Measurements from ENCODE around the gene ATP12A.

The ATP12A gene

DNA sequence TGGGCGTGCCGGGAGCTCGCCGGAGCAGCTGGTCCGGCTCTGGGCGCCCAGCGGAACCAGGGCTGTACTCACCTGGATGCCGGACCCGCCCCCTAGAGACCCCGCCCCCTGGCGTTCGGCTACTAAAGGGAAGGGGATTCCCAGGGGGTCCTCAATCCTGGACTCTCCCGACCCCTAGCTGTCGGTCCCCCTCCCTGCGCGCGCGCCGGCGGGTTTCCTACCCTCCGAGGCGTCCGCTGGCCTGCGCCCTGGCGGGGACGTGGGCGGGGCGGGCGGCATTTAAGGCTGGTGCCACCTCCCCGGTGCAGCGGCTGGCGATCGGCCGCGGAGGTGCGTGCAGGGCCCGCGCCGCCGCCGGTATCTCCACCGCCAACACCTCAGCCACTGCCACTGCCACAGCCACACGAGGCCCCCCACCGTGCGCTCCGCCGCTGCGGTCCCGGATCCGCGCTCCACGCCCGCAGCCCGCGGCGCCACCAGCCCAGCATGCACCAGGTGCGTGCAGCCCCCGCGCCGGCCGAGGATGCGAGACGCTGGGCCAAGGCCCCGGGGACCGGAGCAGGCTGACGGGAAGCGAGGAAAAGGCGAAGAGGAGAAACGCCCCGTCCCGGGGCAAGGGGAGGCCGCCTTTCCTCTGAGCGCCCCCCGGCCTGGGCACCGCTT, at the start of gene ATP12A:
ATP12A (plus strand) TSS at position 151 of the 663 bp plus-strand sequence; CDS start at position 487, 336 bp downstream.
- peak; percentile 52 for DNase-seq

DNA sequence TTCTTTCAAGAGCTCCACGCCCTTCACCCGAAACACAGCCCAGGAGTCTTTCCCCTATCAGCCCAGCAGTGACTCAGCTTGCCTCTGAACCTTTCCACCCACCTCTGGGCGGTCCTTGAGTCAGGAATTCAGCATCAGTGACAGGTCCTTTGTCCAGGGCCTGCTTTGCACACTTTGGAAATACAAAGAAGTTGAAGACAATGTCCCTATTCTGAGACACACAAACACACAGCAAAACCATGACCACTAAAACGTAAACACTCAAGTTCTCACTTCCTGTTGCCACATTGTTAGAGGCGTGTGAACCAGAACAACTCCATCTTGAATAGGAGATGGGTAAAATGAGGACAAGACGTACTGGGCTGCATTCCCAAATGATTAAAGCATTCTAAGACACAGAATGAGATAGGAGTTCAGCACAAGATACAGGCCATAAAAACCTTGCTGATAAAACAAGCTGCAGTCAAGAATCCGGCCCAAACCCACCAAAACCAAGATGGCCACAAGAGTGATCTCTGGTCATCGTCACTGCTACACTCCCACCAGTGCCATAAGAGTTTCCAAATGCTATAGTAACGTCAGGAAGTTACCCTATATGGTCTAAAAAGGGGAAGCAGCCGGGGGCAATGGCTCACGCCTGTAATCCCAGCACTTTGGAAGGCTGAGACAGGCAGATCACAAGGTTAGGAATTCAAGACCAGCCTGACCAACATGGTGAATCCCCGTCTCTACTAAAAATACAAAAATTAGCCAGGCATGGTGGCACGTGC, 49.2 kb upstream of the ATP12A start:
- DNase-seq, result no peak

GRCh38 chr13:24631922-24632321, 48.3 kb upstream of the ATP12A start:
- no peak for DNase-seq

- no peak for DNase-seq
Observed at GRCh38 chr13:24632382-24633121, 47.7 kb upstream of the ATP12A start.

GRCh38 chr13:24636776-24637175, 43.4 kb upstream of the ATP12A start:
- DNase-seq, result no peak

GRCh38 chr13:24638096-24638495, 42.1 kb upstream of the ATP12A start:
- DNase-seq, result no peak

- DNase-seq, result no peak
Observed at GRCh38 chr13:24640752-24641151, 39.5 kb upstream of the ATP12A start.

DNA sequence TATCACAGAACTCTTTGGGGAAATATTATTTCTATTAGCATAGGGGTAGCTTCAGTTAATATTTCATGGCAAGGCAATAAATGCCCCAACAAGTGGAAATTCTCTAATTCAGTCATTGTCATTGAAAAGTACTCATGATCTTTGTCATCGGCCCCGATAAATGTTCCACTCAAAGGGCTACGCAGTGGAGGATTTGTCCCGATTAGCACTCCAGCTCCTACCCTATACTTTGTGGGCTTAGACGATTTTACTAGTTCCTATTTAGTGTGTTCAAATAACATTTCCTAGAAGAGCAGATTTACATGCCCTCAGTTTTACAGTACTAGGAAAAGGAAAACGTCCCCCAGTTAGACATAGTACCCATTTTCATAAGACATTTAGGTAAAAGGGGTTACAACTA, 38.0 kb upstream of the ATP12A start:
- no peak for DNase-seq

DNA sequence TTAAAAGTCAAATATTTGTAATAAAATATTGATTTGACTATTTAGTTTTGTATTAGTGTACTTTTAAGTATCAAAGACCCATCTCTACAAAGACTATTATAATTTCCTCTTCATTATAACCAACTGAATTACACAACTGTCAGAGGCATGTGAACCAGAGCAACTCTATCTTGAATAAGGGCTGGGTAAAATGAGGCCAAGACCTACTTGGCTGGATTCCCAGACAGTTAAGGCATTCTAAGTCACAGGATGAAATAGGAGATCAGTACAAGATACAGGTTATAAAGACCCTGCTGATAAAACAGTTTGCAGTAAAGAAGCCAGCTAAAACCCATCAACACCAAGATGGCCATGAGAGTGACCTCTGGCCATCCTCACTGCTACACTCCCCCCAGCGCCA, 36.2 kb upstream of the ATP12A start:
- no peak for DNase-seq

DNA sequence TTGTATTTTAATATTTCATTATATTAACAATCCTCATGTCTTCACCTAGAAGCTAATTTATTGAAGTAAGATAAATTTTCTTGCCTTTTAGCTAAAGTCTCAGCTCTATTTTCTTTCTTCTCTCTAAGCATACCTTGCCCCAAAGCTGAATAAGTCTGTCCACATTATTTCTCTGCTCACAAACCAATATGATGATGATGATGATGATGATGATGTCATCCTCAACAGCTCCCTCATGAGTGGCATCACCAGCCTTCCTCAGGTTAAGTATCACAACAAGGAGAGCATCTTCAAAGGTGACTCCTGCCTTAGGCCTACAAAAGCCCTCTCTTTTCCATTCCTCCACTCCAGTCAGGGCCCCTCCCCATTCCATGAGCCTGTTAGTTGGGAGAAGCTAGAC, 31.9 kb upstream of the ATP12A start:
- DNase-seq, result no peak

DNA sequence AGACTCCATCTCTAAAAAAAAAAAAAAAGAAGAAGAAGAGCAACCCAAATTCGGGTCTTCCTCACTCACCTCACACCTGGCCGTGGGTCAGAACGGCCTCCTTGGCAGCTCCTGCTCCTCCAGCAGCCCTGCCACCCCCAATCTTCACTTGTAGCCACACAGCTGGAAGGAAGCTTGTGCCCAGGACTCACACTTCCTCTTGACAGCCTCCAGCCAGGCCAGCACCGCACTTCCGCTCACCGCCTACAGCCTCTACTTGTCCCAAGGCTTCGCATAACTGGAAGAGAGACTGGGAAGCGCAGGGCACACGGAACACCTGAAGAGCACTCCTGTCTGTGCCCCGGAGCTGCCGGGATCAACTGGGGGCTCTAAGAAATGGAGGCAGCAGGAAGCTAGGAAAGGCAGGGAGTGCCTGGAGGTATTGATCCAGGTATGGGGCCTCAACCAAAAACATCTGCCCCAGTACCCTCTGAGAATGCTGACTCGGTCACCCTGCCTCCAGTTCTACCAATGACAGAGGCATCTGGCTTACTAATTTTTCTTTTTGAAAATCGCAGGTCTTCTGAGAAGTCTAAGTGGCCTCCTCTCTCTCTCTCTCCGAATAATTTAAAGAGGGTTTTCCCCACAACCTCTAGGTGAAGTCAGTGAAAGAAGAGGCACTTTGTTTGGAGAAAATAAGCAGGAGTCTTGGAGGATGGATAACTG, 31.1 kb upstream of the ATP12A start:
- no peak for DNase-seq

DNA sequence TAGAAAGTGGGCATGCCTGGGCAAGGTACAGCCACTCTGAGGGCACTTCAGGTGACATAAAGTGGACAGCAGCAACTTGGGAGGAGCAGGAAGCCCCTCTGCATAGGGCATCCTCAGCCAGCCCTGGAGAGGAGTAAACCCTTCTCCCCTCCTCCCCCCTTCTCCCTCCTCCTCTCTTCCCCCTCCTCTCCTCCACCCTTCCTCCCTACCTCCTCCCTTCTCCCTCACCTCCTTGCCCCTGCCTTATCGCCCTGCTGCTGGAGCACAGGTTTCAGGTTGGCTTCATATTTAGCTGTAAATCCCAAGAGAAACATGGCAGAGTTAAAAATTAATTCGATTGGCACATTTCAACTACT, 30.5 kb upstream of the ATP12A start:
- DNase-seq, result no peak

DNA sequence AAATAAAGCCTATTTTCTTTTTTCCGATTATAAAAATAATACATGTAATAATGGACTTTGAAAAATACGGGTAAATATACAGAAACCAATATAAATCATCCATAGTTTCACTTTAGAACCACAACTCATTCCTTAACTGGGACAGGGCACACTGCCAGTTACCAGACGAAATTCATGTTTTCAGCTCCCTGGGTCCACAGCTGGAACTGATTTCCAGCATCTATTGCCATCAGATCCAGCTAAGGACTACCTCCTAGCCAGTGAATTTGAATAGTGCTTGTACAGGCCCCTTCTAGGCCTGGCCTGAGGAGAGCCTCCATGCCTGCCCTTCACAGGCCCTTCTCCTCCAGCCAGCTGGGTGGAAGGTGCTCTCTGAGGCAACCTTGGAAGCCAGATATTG, 30.0 kb upstream of the ATP12A start:
- no peak for DNase-seq

DNA sequence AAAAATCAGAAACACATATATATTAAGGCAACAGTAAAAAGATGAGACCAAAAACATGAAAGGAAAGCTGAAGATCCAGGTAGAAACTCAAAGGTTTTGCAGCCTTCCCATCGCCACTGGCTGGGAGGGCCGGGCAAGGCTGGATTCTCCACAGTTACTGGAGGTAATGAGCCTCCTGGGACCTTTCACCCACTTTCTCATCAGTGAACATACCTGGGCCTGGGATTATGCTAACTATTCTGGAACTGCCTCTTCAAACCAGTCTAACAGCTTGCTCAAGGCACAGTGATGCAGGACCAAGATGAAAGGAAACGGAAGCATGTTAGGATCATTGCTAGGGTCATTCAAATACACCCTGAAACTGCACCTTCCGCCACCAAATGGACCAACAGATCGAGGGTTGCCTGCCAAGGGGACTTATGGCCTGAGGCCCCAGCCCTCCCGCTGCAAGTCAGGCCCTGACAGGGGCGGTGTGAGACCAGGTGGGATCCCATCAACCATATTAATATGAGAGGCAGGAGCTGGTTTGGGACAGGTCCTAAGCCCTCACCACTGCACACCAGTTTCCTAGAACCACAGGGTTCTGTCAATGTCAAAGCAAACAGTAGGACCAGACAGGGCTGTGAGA, 28.4 kb upstream of the ATP12A start:
- DNase-seq, result no peak

- no peak for DNase-seq
Observed at GRCh38 chr13:24652359-24652758, 27.8 kb upstream of the ATP12A start.

- DNase-seq, result no peak
Observed at GRCh38 chr13:24654741-24655140, 25.5 kb upstream of the ATP12A start.

GRCh38 chr13:24659239-24659638, 21.0 kb upstream of the ATP12A start:
- no peak for DNase-seq

- DNase-seq, result no peak
Observed at GRCh38 chr13:24660023-24660741, 20.0 kb upstream of the ATP12A start.

GRCh38 chr13:24661713-24662112, 18.5 kb upstream of the ATP12A start:
- DNase-seq, result no peak

DNA sequence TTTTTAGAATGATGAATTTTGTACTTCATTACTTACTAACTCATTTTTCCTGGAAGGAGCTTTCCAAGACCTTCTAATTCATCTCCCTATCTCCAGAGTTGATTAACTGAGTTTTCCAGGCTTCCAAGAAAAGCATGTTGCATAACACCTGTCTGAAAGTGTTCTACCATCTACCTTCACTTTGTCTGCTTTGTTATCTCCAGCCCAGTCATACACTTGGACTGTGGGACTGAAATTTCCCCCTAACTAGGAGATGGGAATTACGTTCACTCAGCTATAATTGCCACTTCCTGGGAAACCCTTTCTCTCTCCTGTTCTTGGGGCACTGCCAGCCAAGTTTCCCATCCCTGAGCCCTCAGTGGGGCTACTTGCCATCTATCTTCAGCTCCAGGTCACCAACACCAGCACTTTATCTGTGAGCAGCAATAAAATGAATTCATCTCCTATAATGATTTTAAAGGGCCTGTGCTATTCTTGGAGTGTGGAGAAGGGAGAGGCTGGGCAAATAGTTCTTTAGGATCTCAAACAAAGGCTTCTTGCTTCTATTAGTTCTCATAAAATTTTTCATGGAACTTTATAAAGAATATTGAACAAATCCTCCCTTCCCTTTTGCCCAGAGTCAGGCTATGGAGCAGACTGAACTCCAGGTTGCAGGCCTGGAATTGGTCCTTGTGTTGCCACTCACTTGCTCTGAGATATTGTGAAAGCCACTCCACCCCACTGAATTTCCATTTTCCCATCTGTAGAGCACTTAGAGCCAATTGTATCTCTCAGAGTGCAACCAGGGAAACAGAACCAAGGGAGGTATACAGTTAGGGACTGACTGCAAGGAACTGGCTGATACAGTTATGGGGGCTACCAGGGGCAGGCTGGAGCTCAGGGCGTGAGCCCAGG, 17.8 kb upstream of the ATP12A start:
- DNase-seq, result no peak

- DNase-seq, result no peak
Observed at GRCh38 chr13:24663089-24663395, 17.2 kb upstream of the ATP12A start.

Measured in activated CD4-positive, CD25-positive, alpha-beta regulatory T cell treated with anti-CD3 and anti-CD28 coated beads, Interleukin-2, amount 50 U/mL, for 72 hours (primary cell).